ENCODE measurements around the gene FAM50B. TPM values are rescaled to one million over a fixed set of nuclear protein-coding genes. Genes with fewer than 3 reads are reported as not detected.

Gene FAM50B
- total and polyA plus RNA-seq, 2 of the 13 experiments (the other 11 are each of a cell fraction or from before 2014, with no cell fraction given) = 0.05 TPM; not detected in 1

- TF ChIP-seq PITX1 (CRISPR knock-in tag; IDR thresholded peaks at IDR 0.05) = no peak
- 0 out of 2 replicates have a peak, but pooled peaks have one; percentile 25 for TF ChIP-seq SIX4 (CRISPR knock-in tag; IDR thresholded peaks at IDR 0.05)
- TF ChIP-seq SOX13 (IDR thresholded peaks at IDR 0.05) = no peak
- peak in 1 of 2 experiments; percentile 21; a peak in 1 of 4 replicates for TF ChIP-seq SOX13 (CRISPR knock-in tag; conservative IDR thresholded peaks at IDR 0.05 in 1 of 2, IDR thresholded peaks at IDR 0.05 in 1 of 2)
- TF ChIP-seq PRDM4 (CRISPR knock-in tag; IDR thresholded peaks at IDR 0.05; ENCODE audit: borderline replicate concordance) = no peak
- TF ChIP-seq NFKBIZ (CRISPR knock-in tag; IDR thresholded peaks at IDR 0.05) = peak; percentile 44; the same call in 1 of the 2 replicates
- no peak for TF ChIP-seq MAZ (IDR thresholded peaks at IDR 0.05; ENCODE audit: borderline replicate concordance, low read depth, low read length)
- TF ChIP-seq MAZ (CRISPR knock-in tag; IDR thresholded peaks at IDR 0.05; ENCODE audit: low read depth) = 0 out of 2 replicates have a peak, but pooled peaks have one; percentile 46
- TF ChIP-seq ZSCAN21 (CRISPR knock-in tag; IDR thresholded peaks at IDR 0.05; ENCODE audit: borderline replicate concordance) = no peak; the same call in 1 of the 2 replicates
- TF ChIP-seq RCOR2 (CRISPR knock-in tag; IDR thresholded peaks at IDR 0.05) = no peak
- TF ChIP-seq ZNF713 (CRISPR knock-in tag; IDR thresholded peaks at IDR 0.05) = no peak
- TF ChIP-seq SMC3 (IDR thresholded peaks at IDR 0.05; ENCODE audit: low read length) = 0 out of 2 replicates have a peak, but pooled peaks have one; percentile 2
- TF ChIP-seq MIXL1 (CRISPR knock-in tag; IDR thresholded peaks at IDR 0.05) = no peak; the same call in 1 of the 2 replicates
- TF ChIP-seq MIER3 (CRISPR knock-in tag; IDR thresholded peaks at IDR 0.05; ENCODE audit: borderline replicate concordance) = 0 out of 2 replicates have a peak, but pooled peaks have one; percentile 18
- no peak for TF ChIP-seq GRHL1 (CRISPR knock-in tag; conservative IDR thresholded peaks at IDR 0.05)
- TF ChIP-seq ZBTB38 (CRISPR knock-in tag; IDR thresholded peaks at IDR 0.05) = no peak
- no peak for TF ChIP-seq ZNF317 (CRISPR knock-in tag; IDR thresholded peaks at IDR 0.05)
- TF ChIP-seq CEBPZ (IDR thresholded peaks at IDR 0.05; ENCODE audit: low read length) = no peak
- TF ChIP-seq PCBP1 (IDR thresholded peaks at IDR 0.05; ENCODE audit: borderline replicate concordance, low read depth, low read length) = no peak
- TF ChIP-seq NRL (CRISPR knock-in tag; IDR thresholded peaks at IDR 0.05; ENCODE audit: borderline replicate concordance) = no peak
Measured at GRCh38 chr6:3805448-3806123, 43.6 kb upstream of the FAM50B start (continued).

Data from HepG2 (cell line).